T-helper 2 cell treated with Interferon-gamma antibody and Interleukin-4, amounts not matched to agents 5 μg/mL and 100 μg/mL, for 36 hours (primary cell): Measurements from ENCODE around the gene SPG11.
A peak's percentile ranks its signal among the peaks of the same experiment; 100 is the strongest.
"Not testable (repeated sequence)": the region's sequence is repeated elsewhere in the genome, so short reads cannot be mapped to it uniquely, and the experiment has no call there.

Experiments used
- DNase-seq: peaks from one replicate; pipeline ENCODE4 v3.0.0; 2021; ENCODE audit warnings: low spot score
- H3K27ac Mint-ChIP-seq: one replicate; pipeline ENCODE4 v1.8.0; 2021; ENCODE audit warnings: mild to moderate bottlenecking, mixed read lengths
- H3K27me3 Mint-ChIP-seq: one replicate; pipeline ENCODE4 v1.8.0; 2021; ENCODE audit warnings: low read depth, mixed read lengths
- H3K36me3 Mint-ChIP-seq: one replicate; pipeline ENCODE4 v1.8.0; 2021; ENCODE audit warnings: low read depth, mixed read lengths
- H3K4me1 Mint-ChIP-seq: one replicate; pipeline ENCODE4 v1.8.0; 2021; ENCODE audit warnings: low read depth, mixed read lengths
- H3K4me3 Mint-ChIP-seq: one replicate; pipeline ENCODE4 v1.8.0; 2022; ENCODE audit warnings: mild to moderate bottlenecking, moderate library complexity, mixed read lengths
- H3K9me3 Mint-ChIP-seq: one replicate; pipeline ENCODE4 v1.8.0; 2021; ENCODE audit warnings: mixed read lengths

SPG11 gene

GRCh38 chr15:44697014-44697413 is 33.6 kb upstream of the SPG11 start:
- Mint-ChIP-seq H3K4me1 (peaks cover 12% of the 10 kb centered on the region), H3K9me3 (peaks cover 16% of the 10 kb centered on the region), H3K36me3 (peaks cover 9% of the 10 kb centered on the region), H3K27ac (no peak overlapping the region), H3K4me3 (no peak overlapping the region), H3K27me3 (peaks cover 5% of the 10 kb centered on the region)
- no peak for DNase-seq

DNA sequence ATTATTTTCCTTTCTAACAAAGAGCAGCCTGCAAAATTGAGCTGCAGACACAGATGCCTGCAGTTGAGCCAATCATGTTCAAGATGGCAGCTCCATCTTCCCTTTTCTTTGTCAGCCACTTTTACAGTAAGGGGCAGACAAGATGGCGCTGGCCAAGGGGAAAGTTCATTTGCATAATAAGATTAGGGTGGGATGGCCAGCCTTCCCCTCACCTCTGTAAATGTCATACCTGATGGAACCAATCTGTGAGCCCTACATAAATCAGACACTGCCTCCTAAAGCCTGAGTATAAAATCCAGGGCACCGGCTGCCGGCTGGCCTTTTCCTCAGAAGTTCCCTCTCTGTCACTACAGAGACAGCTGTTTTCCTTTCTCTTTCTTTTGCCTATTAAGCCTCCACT is 31.8 kb upstream of the SPG11 start:
- Mint-ChIP-seq H3K27ac (no peak overlapping the region), H3K9me3 (peaks cover 4% of the 10 kb centered on the region), H3K36me3 (no peaks in the 10 kb centered on the region), H3K4me1 (peaks cover 11% of the 10 kb centered on the region), H3K27me3 (peaks cover 5% of the 10 kb centered on the region), H3K4me3 (no peak overlapping the region)
- DNase-seq: no peak

GRCh38 chr15:44694416-44694815 is 31.0 kb upstream of the SPG11 start:
- Mint-ChIP-seq H3K4me1 (peaks cover 11% of the 10 kb centered on the region), H3K27ac (no peak overlapping the region), H3K27me3 (peaks cover 5% of the 10 kb centered on the region), H3K4me3 (no peak overlapping the region), H3K9me3 (peaks cover under 1% of the 10 kb centered on the region), H3K36me3 (no peaks in the 10 kb centered on the region)
- DNase-seq: no peak

DNA sequence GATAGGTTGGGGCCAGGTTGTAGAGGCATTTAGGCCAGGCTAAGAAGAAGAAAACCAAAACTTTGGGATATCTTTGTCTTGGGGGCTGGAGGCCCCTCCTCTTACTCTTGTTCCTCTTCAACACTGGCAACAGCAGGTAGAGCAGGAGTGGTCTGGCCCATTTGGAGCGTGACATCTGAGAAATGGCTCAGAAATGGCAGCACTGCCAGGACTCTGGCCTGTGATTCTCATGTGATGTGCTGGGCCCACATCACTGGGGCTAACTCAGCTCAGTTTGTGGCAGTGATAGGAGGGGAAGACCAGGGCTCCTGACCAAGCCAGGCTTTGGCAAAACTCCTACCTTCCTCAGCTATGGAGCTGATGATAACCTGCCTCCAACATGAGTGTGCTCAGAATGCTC is 29.2 kb upstream of the SPG11 start:
- Mint-ChIP-seq H3K27me3 (peaks cover 2% of the 10 kb centered on the region), H3K27ac (no peak overlapping the region), H3K4me3 (no peak overlapping the region), H3K36me3 (peaks cover 15% of the 10 kb centered on the region), H3K9me3 (peaks cover 17% of the 10 kb centered on the region), H3K4me1 (peaks cover 22% of the 10 kb centered on the region)
- DNase-seq: no peak

- H3K4me3 Mint-ChIP-seq: peak overlapping the region; percentile 26
- H3K27me3 Mint-ChIP-seq, DNase-seq, H3K27ac Mint-ChIP-seq: not testable (repeated sequence)
- peaks cover 39% of the 10 kb centered on the region for H3K9me3 Mint-ChIP-seq
- H3K4me1 Mint-ChIP-seq: peaks cover 33% of the 10 kb centered on the region
- peaks cover 33% of the 10 kb centered on the region for H3K36me3 Mint-ChIP-seq
These were observed 26.8 kb upstream of the SPG11 start for GRCh38 chr15:44690245-44690644.

GRCh38 chr15:44689318-44689717 is 25.9 kb upstream of the SPG11 start:
- H3K9me3 Mint-ChIP-seq: peaks cover 46% of the 10 kb centered on the region
- not testable (repeated sequence) for DNase-seq, H3K27ac Mint-ChIP-seq, H3K27me3 Mint-ChIP-seq, H3K4me3 Mint-ChIP-seq
- peaks cover 34% of the 10 kb centered on the region for H3K4me1 Mint-ChIP-seq
- H3K36me3 Mint-ChIP-seq: peaks cover 40% of the 10 kb centered on the region

GRCh38 chr15:44682809-44683682 is 19.6 kb upstream of the SPG11 start:
- H3K36me3 Mint-ChIP-seq: peaks cover 53% of the 10 kb centered on the region
- peak overlapping the region; percentile 86 for H3K27ac Mint-ChIP-seq
- H3K4me3 Mint-ChIP-seq: peak overlapping the region; percentile 77
- not testable (repeated sequence) for H3K27me3 Mint-ChIP-seq
- peaks cover 69% of the 10 kb centered on the region for H3K4me1 Mint-ChIP-seq
- DNase-seq: peak; percentile 79
- peaks cover 49% of the 10 kb centered on the region for H3K9me3 Mint-ChIP-seq

DNA sequence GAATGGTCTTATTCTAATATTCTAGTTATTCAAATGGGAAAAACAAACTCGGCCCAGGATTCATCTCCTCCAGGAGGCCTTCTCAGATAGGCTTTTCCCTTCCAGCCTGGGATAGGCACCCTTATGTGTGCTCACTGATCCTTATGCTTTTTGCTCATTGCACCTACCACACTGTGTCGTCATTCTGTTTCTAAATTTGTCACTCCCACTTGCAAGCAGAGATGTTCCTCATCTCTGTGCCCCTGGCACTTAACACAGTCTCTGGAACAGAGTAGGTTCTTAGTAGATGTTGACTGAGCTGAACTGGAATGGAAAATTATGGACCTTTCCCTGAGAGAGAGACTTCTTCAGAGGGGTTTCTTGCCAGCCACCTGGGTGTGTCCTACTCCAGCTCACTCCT is 18.7 kb upstream of the SPG11 start:
- Mint-ChIP-seq H3K27ac (peak overlapping the region; percentile 86), H3K36me3 (peaks cover 47% of the 10 kb centered on the region), H3K4me1 (peaks cover 69% of the 10 kb centered on the region), H3K9me3 (peaks cover 42% of the 10 kb centered on the region), H3K4me3 (peak overlapping the region; percentile 77), H3K27me3 (no peaks in the 10 kb centered on the region)
- DNase-seq: no peak

GRCh38 chr15:44676676-44677075 is 13.2 kb upstream of the SPG11 start:
- H3K27me3 Mint-ChIP-seq: no peaks in the 10 kb centered on the region
- peaks cover 64% of the 10 kb centered on the region for H3K4me1 Mint-ChIP-seq
- peak overlapping the region; percentile 87 for H3K27ac Mint-ChIP-seq

DNA sequence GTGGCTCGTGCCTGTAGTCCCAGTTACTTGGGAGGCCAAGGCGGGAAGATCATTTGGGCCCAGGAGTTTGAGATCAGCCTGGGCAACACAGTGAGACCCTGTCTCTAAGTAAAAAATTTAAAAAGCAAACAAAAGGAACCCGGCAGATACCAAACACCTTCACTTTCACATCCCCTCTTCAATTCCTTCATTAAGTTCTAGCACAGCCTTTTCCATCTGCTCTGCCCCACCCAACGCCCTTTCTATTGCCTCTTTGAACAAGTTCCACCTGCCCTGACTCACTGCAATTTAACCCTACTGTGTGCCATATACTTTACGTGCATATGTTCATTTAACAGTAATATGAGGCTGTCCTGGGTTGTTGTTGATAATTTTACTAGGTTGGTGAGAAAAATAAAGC is 12.4 kb upstream of the SPG11 start:
- peak overlapping the region; percentile 68 for H3K4me3 Mint-ChIP-seq
- peak overlapping the region; percentile 87 for H3K27ac Mint-ChIP-seq
- peaks cover 9% of the 10 kb centered on the region for H3K9me3 Mint-ChIP-seq
- no peak for DNase-seq
- H3K36me3 Mint-ChIP-seq: peaks cover 19% of the 10 kb centered on the region
- no peaks in the 10 kb centered on the region for H3K27me3 Mint-ChIP-seq
- H3K4me1 Mint-ChIP-seq: peaks cover 63% of the 10 kb centered on the region

More at GRCh38 chr15:44676676-44677075, 13.2 kb upstream of the SPG11 start:
- Mint-ChIP-seq H3K4me3 (peak overlapping the region; percentile 68), H3K9me3 (peaks cover 9% of the 10 kb centered on the region), H3K36me3 (peaks cover 21% of the 10 kb centered on the region)
- DNase-seq: peak; percentile 56

GRCh38 chr15:44673639-44674038 is 10.2 kb upstream of the SPG11 start:
- Mint-ChIP-seq H3K4me3 (no peak overlapping the region), H3K27me3 (no peaks in the 10 kb centered on the region), H3K27ac (no peak overlapping the region), H3K9me3 (peaks cover 4% of the 10 kb centered on the region), H3K4me1 (peaks cover 63% of the 10 kb centered on the region), H3K36me3 (peaks cover 14% of the 10 kb centered on the region)
- DNase-seq: no peak

- Mint-ChIP-seq H3K36me3 (peaks cover 13% of the 10 kb centered on the region), H3K27me3 (no peaks in the 10 kb centered on the region), H3K9me3 (no peaks in the 10 kb centered on the region), H3K4me1 (peaks cover 64% of the 10 kb centered on the region), H3K4me3 (peak overlapping the region; percentile 27), H3K27ac (peak overlapping the region; percentile 48)
- DNase-seq: no peak
These were observed 6.9 kb upstream of the SPG11 start for GRCh38 chr15:44670087-44670950.

GRCh38 chr15:44668921-44669320 is 5.5 kb upstream of the SPG11 start:
- Mint-ChIP-seq H3K36me3 (peaks cover 12% of the 10 kb centered on the region), H3K27me3 (no peaks in the 10 kb centered on the region), H3K4me1 (peaks cover 65% of the 10 kb centered on the region), H3K4me3 (no peak overlapping the region), H3K9me3 (no peaks in the 10 kb centered on the region), H3K27ac (no peak overlapping the region)
- DNase-seq: no peak

- Mint-ChIP-seq H3K27ac (peak overlapping the region; percentile 87), H3K27me3 (no peaks in the 10 kb centered on the region), H3K4me1 (peaks cover 63% of the 10 kb centered on the region), H3K36me3 (peaks cover 12% of the 10 kb centered on the region), H3K4me3 (peak overlapping the region; percentile 80), H3K9me3 (no peaks in the 10 kb centered on the region)
- no peak for DNase-seq
These were observed 3.5 kb upstream of the SPG11 start for GRCh38 chr15:44667039-44667360.
